NCI-H82 (cell line): Measurements from ENCODE around the gene UGT1A5.
"Not testable (repeated sequence)": the region's sequence is repeated elsewhere in the genome, so short reads cannot be mapped to it uniquely, and the experiment has no call there.

Source experiments
- DNase-seq: peaks from one replicate; lab custom pipeline; 2025; lab: John Stamatoyannopoulos, UW

The UGT1A5 gene

GRCh38 chr2:233693963-233694362 is 18.7 kb upstream of the UGT1A5 start:
- no peak for DNase-seq

- DNase-seq, result no peak
Observed at GRCh38 chr2:233698740-233699139, 14.0 kb upstream of the UGT1A5 start.

GRCh38 chr2:233699424-233700027 is 13.2 kb upstream of the UGT1A5 start:
- DNase-seq, result no peak

DNA sequence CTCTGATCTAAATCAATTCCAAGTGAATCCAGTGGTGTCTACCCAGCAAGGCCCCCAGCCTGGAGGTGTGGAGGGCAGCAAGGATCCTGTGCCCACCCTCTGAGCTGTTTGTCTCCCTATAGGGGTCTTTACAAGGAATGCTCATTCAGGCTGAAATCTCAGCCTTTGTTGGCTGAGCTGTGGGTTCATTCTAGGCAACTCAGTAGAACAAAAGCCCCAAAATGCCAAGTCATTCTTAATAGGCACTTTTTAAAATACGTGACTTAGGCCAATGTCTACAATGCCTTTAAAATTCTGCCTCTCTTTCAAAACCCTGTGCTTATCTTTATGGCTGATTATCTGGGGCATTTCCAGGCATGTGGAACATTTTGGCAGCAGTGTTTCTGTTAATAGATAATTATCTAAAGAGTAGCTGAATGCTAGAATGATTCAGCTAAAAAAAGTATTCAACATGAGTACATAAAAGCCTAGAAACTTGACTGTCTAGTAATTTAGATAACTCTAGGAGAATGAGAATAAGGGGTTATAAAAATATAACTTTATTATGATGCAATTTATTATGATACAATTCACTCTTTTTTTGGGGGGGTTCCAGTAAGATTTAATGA is 12.6 kb upstream of the UGT1A5 start:
- no peak for DNase-seq

DNA sequence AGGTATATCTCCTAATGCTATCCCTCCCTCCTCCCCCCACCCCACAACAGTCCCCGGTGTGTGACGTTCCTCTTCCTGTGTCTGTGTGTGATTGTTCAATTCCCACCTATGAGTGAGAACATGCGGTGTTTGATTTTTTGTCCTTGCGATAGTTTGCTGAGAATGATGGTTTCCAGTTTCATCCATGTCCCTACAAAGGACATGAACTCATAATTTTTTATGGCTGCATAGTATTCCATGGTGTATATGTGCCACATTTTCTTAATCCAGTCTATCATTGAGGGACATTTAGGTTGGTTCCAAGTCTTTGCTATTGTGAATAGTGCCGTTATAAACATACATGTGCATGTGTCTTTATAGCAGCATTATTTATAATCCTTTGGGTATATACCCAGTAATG is 11.9 kb upstream of the UGT1A5 start:
- not testable (repeated sequence) for DNase-seq

- no peak for DNase-seq
Observed at GRCh38 chr2:233702238-233702637, 10.5 kb upstream of the UGT1A5 start.

- DNase-seq, result no peak
Observed at GRCh38 chr2:233705911-233706506, 6.7 kb upstream of the UGT1A5 start.

DNA sequence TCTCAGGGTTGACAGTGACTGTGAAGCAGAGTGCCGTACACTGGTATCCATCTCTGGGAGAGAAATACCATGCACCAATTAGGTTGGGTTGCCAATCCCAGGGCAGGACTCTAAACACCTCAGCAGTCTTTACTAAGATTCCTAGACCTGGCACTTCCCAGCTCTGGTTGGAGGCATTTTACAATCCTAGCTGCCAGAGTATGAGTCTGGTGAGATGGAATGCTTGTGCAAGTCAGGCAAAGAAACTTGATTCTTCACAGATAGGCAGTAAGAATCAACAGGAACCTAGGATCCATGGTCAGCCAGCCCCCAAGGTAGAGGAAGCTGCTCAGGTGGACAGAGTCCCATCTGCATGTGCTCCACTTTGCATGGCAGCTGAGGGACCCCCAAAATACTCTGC is 6.0 kb upstream of the UGT1A5 start:
- DNase-seq, result no peak

- no peak for DNase-seq
Observed at GRCh38 chr2:233707940-233708644, 4.6 kb upstream of the UGT1A5 start.

DNA sequence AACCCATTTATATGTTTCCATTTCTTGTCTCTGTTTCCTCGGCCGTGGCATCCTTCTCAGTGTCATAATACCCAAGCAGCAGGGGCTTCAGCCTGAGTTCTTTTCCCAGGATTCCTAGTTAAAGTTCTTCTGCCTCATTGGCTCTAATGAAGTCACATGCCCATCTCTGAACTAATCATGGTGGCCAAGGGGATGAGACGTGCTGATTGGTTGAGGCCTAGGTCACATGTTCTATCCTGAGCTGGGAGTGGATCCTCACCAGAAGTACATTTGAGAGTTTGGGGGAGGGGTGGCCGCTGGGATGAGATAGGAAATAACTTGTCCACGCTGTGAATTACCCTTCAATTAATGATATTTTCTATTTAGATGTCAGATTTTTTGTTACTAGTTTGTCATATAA is 3.8 kb upstream of the UGT1A5 start:
- DNase-seq, result no peak

- peak; percentile 93 for DNase-seq
Observed at GRCh38 chr2:233711312-233712008, 1.2 kb upstream of the UGT1A5 start.

DNA sequence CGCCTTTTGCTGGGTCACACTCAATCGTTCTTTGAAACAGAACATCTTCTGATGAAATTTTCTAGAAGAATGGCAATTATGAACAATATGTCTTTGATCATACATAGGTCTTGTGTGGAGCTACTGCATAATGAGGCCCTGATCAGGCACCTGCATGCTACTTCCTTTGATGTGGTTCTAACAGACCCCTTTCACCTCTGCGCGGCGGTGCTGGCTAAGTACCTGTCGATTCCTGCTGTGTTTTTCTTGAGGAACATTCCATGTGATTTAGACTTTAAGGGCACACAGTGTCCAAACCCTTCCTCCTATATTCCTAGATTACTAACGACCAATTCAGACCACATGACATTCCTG is 532 bp downstream of the UGT1A5 start:
- DNase-seq, result no peak

DNA sequence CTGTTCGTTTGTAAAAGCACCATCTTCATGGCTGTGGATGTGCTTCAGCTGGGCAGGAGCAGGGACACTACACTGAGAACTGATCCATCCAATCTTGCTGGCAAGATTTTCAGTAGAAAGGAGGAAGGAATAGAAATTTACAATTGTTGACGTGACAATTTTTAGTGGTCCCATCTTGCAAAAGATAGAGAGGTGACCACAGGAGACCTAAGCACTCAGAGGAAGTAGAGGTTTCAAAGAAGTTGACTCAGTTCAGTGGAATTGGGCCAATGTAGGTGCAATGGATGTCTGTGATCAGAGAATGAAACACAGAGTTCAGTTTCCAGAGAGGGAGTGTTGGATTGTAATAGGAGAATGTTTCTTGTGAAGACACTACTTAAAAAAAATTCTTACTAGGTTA is 1.4 kb downstream of the UGT1A5 start:
- DNase-seq, result no peak

DNA sequence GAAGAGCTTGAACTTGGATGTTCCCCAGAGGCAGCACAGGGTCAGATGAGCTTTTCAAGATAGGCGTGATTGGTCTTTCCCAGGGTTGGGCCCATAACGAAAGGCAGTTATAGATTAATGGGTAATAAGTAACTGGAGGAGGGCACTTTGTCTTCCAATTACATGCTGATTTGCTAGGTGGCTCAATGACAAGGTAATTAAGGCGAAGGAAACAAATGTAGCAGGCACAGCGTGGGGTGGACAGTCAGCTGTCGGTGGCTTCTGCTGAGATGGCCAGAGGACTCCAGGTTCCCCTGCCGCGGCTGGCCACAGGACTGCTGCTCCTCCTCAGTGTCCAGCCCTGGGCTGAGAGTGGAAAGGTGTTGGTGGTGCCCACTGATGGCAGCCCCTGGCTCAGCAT is 5.8 kb downstream of the UGT1A5 start, which contains the start of gene UGT1A4:
Gene UGT1A4, plus strand, starts transcription at position 185 of the 400 bp plus-strand sequence. Its CDS starts 85 bp downstream, at position 270.
- DNase-seq, result no peak

DNA sequence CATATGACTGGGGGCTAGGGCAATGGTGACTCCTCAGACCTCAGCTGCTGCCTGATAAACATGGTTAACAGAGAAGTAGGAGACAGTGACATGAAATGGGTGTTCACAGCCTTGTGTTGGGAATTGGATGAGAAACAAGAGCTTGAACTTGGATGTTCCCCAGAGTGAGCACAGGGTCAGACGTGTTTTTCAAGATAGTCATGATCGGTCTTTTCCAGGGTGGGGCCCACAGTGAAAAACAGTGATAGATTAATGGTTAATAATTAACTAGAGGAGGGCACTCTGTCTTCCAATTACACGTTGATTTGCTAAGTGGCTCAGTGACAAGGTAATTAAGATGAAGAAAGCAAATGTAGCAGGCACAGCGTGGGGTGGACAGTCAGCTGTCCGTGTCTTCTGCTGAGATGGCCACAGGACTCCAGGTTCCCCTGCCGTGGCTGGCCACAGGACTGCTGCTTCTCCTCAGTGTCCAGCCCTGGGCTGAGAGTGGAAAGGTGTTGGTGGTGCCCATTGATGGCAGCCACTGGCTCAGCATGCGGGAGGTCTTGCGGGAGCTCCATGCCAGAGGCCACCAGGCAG is 16.1 kb downstream of the UGT1A5 start, which contains the start of gene UGT1A3:
Gene UGT1A3, plus strand, starts transcription at position 320 of the 579 bp plus-strand sequence. Its CDS starts 85 bp downstream, at position 405.
- DNase-seq, result no peak

- not testable (repeated sequence) for DNase-seq
Observed at GRCh38 chr2:233736868-233737653, 24.4 kb downstream of the UGT1A5 start.

- no peak for DNase-seq
Observed at GRCh38 chr2:233740870-233741269, 28.2 kb downstream of the UGT1A5 start.

DNA sequence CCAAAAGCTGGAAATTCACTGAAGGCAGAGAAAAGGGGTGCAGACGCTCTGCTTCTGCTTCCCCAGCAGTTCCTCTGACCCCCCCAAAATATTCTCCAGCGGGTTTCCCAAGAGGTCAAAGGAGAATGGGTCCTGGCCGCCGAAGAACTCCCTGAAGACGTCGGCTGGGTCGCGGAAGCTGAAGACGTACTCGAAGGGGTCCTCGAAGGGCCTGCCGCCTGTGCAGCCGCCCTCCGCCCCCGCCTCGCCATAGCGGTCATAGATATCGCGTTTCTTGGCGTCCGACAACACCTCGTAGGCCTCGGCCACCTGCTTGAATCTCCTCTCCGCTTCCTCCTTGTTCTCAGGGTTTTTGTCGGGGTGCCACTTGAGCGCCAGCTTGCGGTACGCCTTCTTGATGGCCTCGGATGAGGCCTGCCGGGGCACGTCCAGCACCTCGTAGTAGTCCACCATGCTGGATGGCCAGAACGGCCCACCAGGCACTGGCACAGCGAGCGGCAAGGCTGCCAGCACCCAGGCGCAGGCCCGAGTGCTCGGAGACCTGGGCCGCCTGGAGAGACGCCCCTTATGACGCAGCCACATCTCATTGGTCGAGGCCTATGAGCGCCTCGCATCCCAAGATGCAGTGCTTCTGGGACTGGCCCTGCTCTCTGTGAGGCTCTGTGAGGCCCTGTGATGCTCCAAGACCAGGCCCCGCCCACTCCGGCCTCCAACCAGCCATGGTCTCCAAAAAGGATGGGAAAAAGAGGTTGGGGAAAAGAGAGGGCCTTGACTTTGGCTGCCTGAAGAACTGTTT is 31.0 kb downstream of the UGT1A5 start:
- no peak for DNase-seq

DNA sequence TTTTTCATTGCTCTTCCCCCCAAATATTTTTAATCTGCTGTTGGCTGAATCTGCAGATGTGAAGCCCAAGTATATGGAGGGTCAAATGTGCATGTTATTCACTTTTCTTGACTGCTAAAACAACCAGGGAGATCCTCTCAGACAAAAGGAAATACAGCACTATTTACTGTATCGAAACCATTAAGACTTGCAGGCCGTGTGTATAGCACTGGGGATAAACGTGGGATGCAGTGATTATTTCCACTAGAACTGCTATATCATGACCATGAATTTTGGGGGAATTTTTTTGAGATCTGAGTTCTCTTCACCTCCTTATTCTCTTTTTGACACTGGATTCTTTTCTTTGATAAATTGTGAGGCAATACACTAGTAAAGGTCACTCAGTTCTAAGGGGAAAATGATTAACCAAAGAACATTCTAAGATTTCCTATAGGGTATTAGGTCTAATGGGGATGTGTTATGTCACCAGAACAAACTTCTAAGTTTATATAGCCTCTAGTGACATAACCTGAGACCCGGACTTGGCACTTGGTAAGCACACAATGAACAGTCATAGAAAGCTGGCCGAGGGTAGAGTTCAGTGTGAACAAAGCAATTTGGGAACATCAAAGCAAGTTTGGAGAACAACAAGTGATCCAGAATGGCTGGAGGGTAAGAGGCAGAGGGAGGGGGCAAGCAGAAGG is 32.5 kb downstream of the UGT1A5 start:
- no peak for DNase-seq

- not testable (repeated sequence) for DNase-seq
Observed at GRCh38 chr2:233745838-233746237, 33.1 kb downstream of the UGT1A5 start.
